Keratinocyte (primary cell): ENCODE measurements around the gene TRABD2B.

Experiments
- CTCF ChIP-seq, 3 experiments: IDR thresholded peaks in 1 of 3; conservative IDR thresholded peaks in 1 of 3; optimal IDR thresholded peaks in 1 of 3; 2 replicates in 2 of 3; 3 replicates in 1 of 3; pipeline versions ENCODE3 to v1.5.1; 2011; ENCODE audit warnings: low read length in 3 of 3, mild to moderate bottlenecking in 3 of 3, moderate library complexity in 2 of 3, control low read depth in 1 of 3, inconsistent platforms in 1 of 3; ENCODE audit not compliant: insufficient read depth in 2 of 3; ENCODE audit errors: extremely low read depth in 1 of 3
- EZH2 ChIP-seq: IDR thresholded peaks from one replicate; pipeline ENCODE4 v1.6.1; 2012; ENCODE audit warnings: inconsistent platforms, mild to moderate bottlenecking, low read length, moderate library complexity

GRCh38 chr1:48007047-48007446 lies 9.9 kb upstream of the TRABD2B start:
- TF ChIP-seq EZH2 (no peak), CTCF (optimal IDR thresholded peaks at IDR 0.05 in 1 of 3, IDR thresholded peaks at IDR 0.05 in 1 of 3, conservative IDR thresholded peaks at IDR 0.05 in 1 of 3; ENCODE audit: extremely low read depth in 1 of 3, insufficient read depth in 2 of 3, low read length in 3 of 3) (no peak)
